Right atrium auricular region (tissue), 2 donors: ENCODE results near the gene FHL2. TPM values are rescaled to one million over a fixed set of nuclear protein-coding genes. Genes with fewer than 3 reads are reported as not detected.

Experiments used
- DNase-seq: peaks from one replicate; pipeline ENCODE4 v3.0.0-alpha.2; 2019; ENCODE audit warnings: low spot score
- H3K27ac ChIP-seq, 2 donors: fragments of 200-600 bp; sonication (generic); 1 replicate in 1 of 2; 2 replicates in 1 of 2; pipeline ENCODE4 v1.5.1; 2016 to 2019
- H3K27me3 ChIP-seq, 2 donors: fragments of 200-600 bp; sonication (generic); one replicate each; pipeline versions ENCODE4 v1.5.1 to v1.6.0; 2017 to 2019
- H3K36me3 ChIP-seq: fragments of 200-600 bp; sonication (generic); one replicate; pipeline ENCODE4 v1.5.1; 2016
- H3K4me1 ChIP-seq, 2 donors: fragments of 200-600 bp; sonication (generic); one replicate each; pipeline versions ENCODE4 v1.5.1 to v1.6.0; 2017 to 2019
- H3K4me3 ChIP-seq, 2 donors: fragments of 200-600 bp; sonication (generic); 1 replicate in 1 of 2; 2 replicates in 1 of 2; pipeline ENCODE4 v1.5.1; 2017 to 2019; ENCODE audit warnings: mild to moderate bottlenecking in 1 of 2, moderate library complexity in 1 of 2
- H3K9me3 ChIP-seq, 2 donors: fragments of 200-600 bp; sonication (generic); one replicate each; pipeline ENCODE4 v1.5.1; 2019
- CTCF ChIP-seq, 2 donors: fragments of 200-600 bp; sonication (generic); IDR thresholded peaks; one replicate each; pipeline ENCODE4 v1.5.1; 2019; ENCODE audit warnings: antibody characterized with exemption in 2 of 2
- total RNA-seq, 2 donors: library from RNA; depleted of rRNA; stranded (reverse); fragments of >200 nt; gene quantifications; one replicate each; pipeline ENCODE4 v1.1.0, GENCODE V29; 2016

The FHL2 gene
- total RNA-seq, 2 donors from 2014 or later, result 141 to 356 TPM

- TF ChIP-seq CTCF (IDR thresholded peaks at IDR 0.05), result no peak
- H3K4me1 ChIP-seq, result peaks cover 0 to 32% of the 10 kb centered on the region in 2 donors
- H3K27ac ChIP-seq, result no peak overlapping the region
These were observed 13.0 kb upstream of the FHL2 start for GRCh38 chr2:105411720-105412407.

GRCh38 chr2:105410554-105410953 lies 11.7 kb upstream of the FHL2 start:
- peak overlapping the region; percentile 48 to 66 for H3K27ac ChIP-seq
- peaks cover 0 to 32% of the 10 kb centered on the region in 2 donors for H3K4me1 ChIP-seq
- no peaks in the 10 kb centered on the region for H3K36me3 ChIP-seq
- no peaks in the 10 kb centered on the region for H3K27me3 ChIP-seq
- H3K9me3 ChIP-seq, result no peaks in the 10 kb centered on the region
- H3K4me3 ChIP-seq, result no peak overlapping the region
- TF ChIP-seq CTCF (IDR thresholded peaks at IDR 0.05), result no peak
- peak; percentile 58 for DNase-seq

More at GRCh38 chr2:105411720-105412407, 13.0 kb upstream of the FHL2 start:
- no peak for DNase-seq
- no peaks in the 10 kb centered on the region for H3K9me3 ChIP-seq
- no peaks in the 10 kb centered on the region for H3K27me3 ChIP-seq
- H3K36me3 ChIP-seq, result no peaks in the 10 kb centered on the region
- no peak overlapping the region for H3K4me3 ChIP-seq

GRCh38 chr2:105409717-105410116 lies 10.9 kb upstream of the FHL2 start:
- Histone ChIP-seq H3K36me3 (no peaks in the 10 kb centered on the region), H3K4me1 (peaks cover 0 to 33% of the 10 kb centered on the region in 2 donors), H3K27me3 (no peaks in the 10 kb centered on the region), H3K27ac (peak overlapping the region; percentile 48 to 66), H3K9me3 (no peaks in the 10 kb centered on the region), H3K4me3 (no peak overlapping the region)
- no peak for TF ChIP-seq CTCF (IDR thresholded peaks at IDR 0.05)
- peak; percentile 92 for DNase-seq

- no peak for TF ChIP-seq CTCF (IDR thresholded peaks at IDR 0.05)
- peaks cover 0 to 47% of the 10 kb centered on the region in 2 donors for H3K4me1 ChIP-seq
These were observed 9.3 kb upstream of the FHL2 start for GRCh38 chr2:105407946-105408743.

GRCh38 chr2:105406221-105406620 lies 7.4 kb upstream of the FHL2 start:
- TF ChIP-seq CTCF (IDR thresholded peaks at IDR 0.05), result no peak
- Histone ChIP-seq H3K36me3 (no peaks in the 10 kb centered on the region), H3K27me3 (no peaks in the 10 kb centered on the region), H3K4me1 (peaks cover 0 to 47% of the 10 kb centered on the region in 2 donors), H3K9me3 (no peaks in the 10 kb centered on the region), H3K27ac (peak overlapping the region in 1 of 2 donors; percentile 68), H3K4me3 (no peak overlapping the region)
- peak; percentile 68 for DNase-seq

More at GRCh38 chr2:105407946-105408743, 9.3 kb upstream of the FHL2 start:
- Histone ChIP-seq H3K27me3 (no peaks in the 10 kb centered on the region), H3K4me3 (no peak overlapping the region), H3K9me3 (no peaks in the 10 kb centered on the region), H3K27ac (peak overlapping the region in 1 of 2 donors; percentile 66), H3K36me3 (no peaks in the 10 kb centered on the region)
- peak; percentile 58 for DNase-seq
